Mucosa of stomach (tissue), 1 donor: ENCODE data around the gene INPP4B.

Source experiments
- H3K27me3 ChIP-seq: one replicate; pipeline ENCODE4 v1.7.0; 2013; ENCODE audit warnings: mild to moderate bottlenecking, low read length; ENCODE audit not compliant: control insufficient read depth, insufficient read depth
- H3K36me3 ChIP-seq: one replicate; pipeline ENCODE4 v1.7.0; 2013; ENCODE audit warnings: low read length; ENCODE audit not compliant: control insufficient read depth, insufficient read depth
- H3K4me1 ChIP-seq: one replicate; pipeline ENCODE4 v1.7.0; 2013; ENCODE audit warnings: mild to moderate bottlenecking, low read length; ENCODE audit not compliant: control insufficient read depth, insufficient read depth
- H3K4me3 ChIP-seq: one replicate; pipeline ENCODE4 v1.7.0; 2013; ENCODE audit warnings: low read length
- H3K9ac ChIP-seq: one replicate; pipeline ENCODE4 v1.7.0; 2013; ENCODE audit warnings: mild to moderate bottlenecking, low read length, moderate library complexity
- H3K9me3 ChIP-seq: one replicate; pipeline ENCODE4 v1.7.0; 2013; ENCODE audit warnings: mild to moderate bottlenecking, low read length, moderate library complexity; ENCODE audit not compliant: control insufficient read depth
- donor health status: Pancreatic carcinoma.

Gene INPP4B

GRCh38 chr4:142309772-142310171, 536.3 kb downstream of the INPP4B start:
- H3K36me3 ChIP-seq = no peaks in the 10 kb centered on the region
- no peaks in the 10 kb centered on the region for H3K27me3 ChIP-seq
- H3K9me3 ChIP-seq = no peaks in the 10 kb centered on the region
- no peak overlapping the region for H3K4me3 ChIP-seq
- no peak overlapping the region for H3K9ac ChIP-seq
- H3K4me1 ChIP-seq = peaks cover 6% of the 10 kb centered on the region

- H3K27me3 ChIP-seq = no peaks in the 10 kb centered on the region
- H3K36me3 ChIP-seq = no peaks in the 10 kb centered on the region
- no peaks in the 10 kb centered on the region for H3K9me3 ChIP-seq
- no peaks in the 10 kb centered on the region for H3K4me1 ChIP-seq
- H3K9ac ChIP-seq = no peak overlapping the region
- no peak overlapping the region for H3K4me3 ChIP-seq
Measured at GRCh38 chr4:142307857-142308256, 538.2 kb downstream of the INPP4B start.

- no peak overlapping the region for H3K9ac ChIP-seq
- no peaks in the 10 kb centered on the region for H3K4me1 ChIP-seq
- no peaks in the 10 kb centered on the region for H3K9me3 ChIP-seq
- H3K27me3 ChIP-seq = no peaks in the 10 kb centered on the region
- H3K4me3 ChIP-seq = no peak overlapping the region
- H3K36me3 ChIP-seq = no peaks in the 10 kb centered on the region
Measured at GRCh38 chr4:142297313-142297712, 548.8 kb downstream of the INPP4B start.

GRCh38 chr4:142293536-142293935, 552.6 kb downstream of the INPP4B start:
- Histone ChIP-seq H3K36me3 (no peaks in the 10 kb centered on the region), H3K4me1 (no peaks in the 10 kb centered on the region), H3K4me3 (no peak overlapping the region), H3K27me3 (no peaks in the 10 kb centered on the region), H3K9ac (no peak overlapping the region), H3K9me3 (no peaks in the 10 kb centered on the region)

GRCh38 chr4:142292231-142292630, 553.9 kb downstream of the INPP4B start:
- Histone ChIP-seq H3K9me3 (no peaks in the 10 kb centered on the region), H3K4me1 (no peaks in the 10 kb centered on the region), H3K4me3 (no peak overlapping the region), H3K36me3 (no peaks in the 10 kb centered on the region), H3K27me3 (no peaks in the 10 kb centered on the region), H3K9ac (no peak overlapping the region)

GRCh38 chr4:142291299-142292050, 554.6 kb downstream of the INPP4B start:
- Histone ChIP-seq H3K27me3 (no peaks in the 10 kb centered on the region), H3K4me3 (no peak overlapping the region), H3K9me3 (no peaks in the 10 kb centered on the region), H3K9ac (no peak overlapping the region), H3K36me3 (no peaks in the 10 kb centered on the region), H3K4me1 (no peaks in the 10 kb centered on the region)

- Histone ChIP-seq H3K27me3 (no peaks in the 10 kb centered on the region), H3K4me1 (no peaks in the 10 kb centered on the region), H3K4me3 (no peak overlapping the region), H3K9me3 (no peaks in the 10 kb centered on the region), H3K9ac (no peak overlapping the region), H3K36me3 (no peaks in the 10 kb centered on the region)
Measured at GRCh38 chr4:142287371-142287770, 558.7 kb downstream of the INPP4B start.

GRCh38 chr4:142285222-142285583, 560.9 kb downstream of the INPP4B start:
- H3K9me3 ChIP-seq = no peaks in the 10 kb centered on the region
- H3K36me3 ChIP-seq = no peaks in the 10 kb centered on the region
- no peak overlapping the region for H3K9ac ChIP-seq
- H3K4me1 ChIP-seq = no peaks in the 10 kb centered on the region
- H3K27me3 ChIP-seq = no peaks in the 10 kb centered on the region
- no peak overlapping the region for H3K4me3 ChIP-seq

- Histone ChIP-seq H3K4me1 (no peaks in the 10 kb centered on the region), H3K27me3 (no peaks in the 10 kb centered on the region), H3K36me3 (no peaks in the 10 kb centered on the region), H3K9ac (no peak overlapping the region), H3K9me3 (no peaks in the 10 kb centered on the region), H3K4me3 (no peak overlapping the region)
Measured at GRCh38 chr4:142284402-142285221, 561.5 kb downstream of the INPP4B start.

- Histone ChIP-seq H3K27me3 (no peaks in the 10 kb centered on the region), H3K4me3 (no peak overlapping the region), H3K36me3 (no peaks in the 10 kb centered on the region), H3K4me1 (no peaks in the 10 kb centered on the region), H3K9me3 (no peaks in the 10 kb centered on the region), H3K9ac (no peak overlapping the region)
Measured at GRCh38 chr4:142282870-142283431, 563.1 kb downstream of the INPP4B start.

- Histone ChIP-seq H3K36me3 (no peaks in the 10 kb centered on the region), H3K4me3 (no peak overlapping the region), H3K9me3 (no peaks in the 10 kb centered on the region), H3K4me1 (no peaks in the 10 kb centered on the region), H3K27me3 (no peaks in the 10 kb centered on the region), H3K9ac (no peak overlapping the region)
Measured at GRCh38 chr4:142281999-142282398, 564.1 kb downstream of the INPP4B start.

GRCh38 chr4:142278663-142279062, 567.4 kb downstream of the INPP4B start:
- no peak overlapping the region for H3K4me3 ChIP-seq
- H3K9me3 ChIP-seq = no peaks in the 10 kb centered on the region
- H3K36me3 ChIP-seq = no peaks in the 10 kb centered on the region
- no peaks in the 10 kb centered on the region for H3K4me1 ChIP-seq
- no peaks in the 10 kb centered on the region for H3K27me3 ChIP-seq
- no peak overlapping the region for H3K9ac ChIP-seq
